Neural progenitor cell (in vitro differentiated cells): ENCODE data around the gene NR3C2.

Experiments
- EZH2 ChIP-seq: fragments of 200-600 bp; sonication (generic); IDR thresholded peaks from 2 replicates; pipeline ENCODE4 v1.6.1; 2017; ENCODE audit warnings: antibody characterized with exemption, mild to moderate bottlenecking, moderate library complexity
- EZH2phosphoT487 ChIP-seq: fragments of 200-600 bp; sonication (generic); IDR thresholded peaks from 2 replicates; pipeline ENCODE4 v1.6.1; 2017; ENCODE audit warnings: antibody characterized with exemption
- TF ChIP-seq, protein P1 (sequence below): fragments of 200-600 bp; sonication (generic); IDR thresholded peaks from 2 replicates; pipeline ENCODE4 v1.5.1; 2017; ENCODE audit warnings: antibody characterized with exemption, mild to moderate bottlenecking

GRCh38 chr4:148057516-148057915, 384.7 kb downstream of the NR3C2 start:
- TF ChIP-seq, protein P1, sequence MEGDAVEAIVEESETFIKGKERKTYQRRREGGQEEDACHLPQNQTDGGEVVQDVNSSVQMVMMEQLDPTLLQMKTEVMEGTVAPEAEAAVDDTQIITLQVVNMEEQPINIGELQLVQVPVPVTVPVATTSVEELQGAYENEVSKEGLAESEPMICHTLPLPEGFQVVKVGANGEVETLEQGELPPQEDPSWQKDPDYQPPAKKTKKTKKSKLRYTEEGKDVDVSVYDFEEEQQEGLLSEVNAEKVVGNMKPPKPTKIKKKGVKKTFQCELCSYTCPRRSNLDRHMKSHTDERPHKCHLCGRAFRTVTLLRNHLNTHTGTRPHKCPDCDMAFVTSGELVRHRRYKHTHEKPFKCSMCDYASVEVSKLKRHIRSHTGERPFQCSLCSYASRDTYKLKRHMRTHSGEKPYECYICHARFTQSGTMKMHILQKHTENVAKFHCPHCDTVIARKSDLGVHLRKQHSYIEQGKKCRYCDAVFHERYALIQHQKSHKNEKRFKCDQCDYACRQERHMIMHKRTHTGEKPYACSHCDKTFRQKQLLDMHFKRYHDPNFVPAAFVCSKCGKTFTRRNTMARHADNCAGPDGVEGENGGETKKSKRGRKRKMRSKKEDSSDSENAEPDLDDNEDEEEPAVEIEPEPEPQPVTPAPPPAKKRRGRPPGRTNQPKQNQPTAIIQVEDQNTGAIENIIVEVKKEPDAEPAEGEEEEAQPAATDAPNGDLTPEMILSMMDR: no peak
- TF ChIP-seq EZH2phosphoT487 (no peak), EZH2 (no peak)
